DND-41 (cell line): ENCODE measurements around the gene PHOSPHO1.

Experiments
- ATAC-seq: fragments of 200-7000 bp; cut with Tn5 transposase; 3 replicates; pipeline ENCODE4 v1.9.1; 2021; ENCODE audit warnings: low read depth; ENCODE audit not compliant: insufficient read depth
- DNase-seq: peaks from one replicate; pipeline ENCODE4 v3.0.0-alpha.2; 2020
- H2AFZ ChIP-seq: 2 replicates; pipeline ENCODE4 v1.6.0; 2012; ENCODE audit warnings: low read depth, low read length
- H3K27ac ChIP-seq: 2 replicates; pipeline ENCODE4 v1.5.1; 2012; ENCODE audit warnings: low read length, inconsistent platforms
- H3K27me3 ChIP-seq: fragments of 200-600 bp; sonication (generic); 2 replicates; pipeline ENCODE4 v1.6.0; 2012; ENCODE audit warnings: low read length, mild to moderate bottlenecking, inconsistent platforms; ENCODE audit not compliant: insufficient read depth, poor library complexity
- H3K36me3 ChIP-seq: 2 replicates; pipeline ENCODE4 v1.5.1; 2012; ENCODE audit warnings: low read length, inconsistent platforms; ENCODE audit not compliant: insufficient read depth
- H3K4me1 ChIP-seq: 2 replicates; pipeline ENCODE4 v1.5.1; 2012; ENCODE audit warnings: mild to moderate bottlenecking, low read length; ENCODE audit not compliant: insufficient read depth
- H3K4me2 ChIP-seq: 2 replicates; pipeline ENCODE4 v1.6.0; 2012; ENCODE audit warnings: mild to moderate bottlenecking, moderate library complexity, low read length, inconsistent platforms; ENCODE audit not compliant: insufficient read depth
- H3K4me3 ChIP-seq, 2 experiments: fragments of 200-600 bp in 1 of 2; shearing (Covaris generic) in 1 of 2; 2 replicates each; pipeline ENCODE4 v1.5.1; 2012 to 2016; ENCODE audit warnings: inconsistent platforms in 2 of 2, low read length in 2 of 2, mild to moderate bottlenecking in 2 of 2, low read depth in 1 of 2, moderate library complexity in 1 of 2
- H3K79me2 ChIP-seq: 2 replicates; pipeline ENCODE4 v1.6.0; 2012; ENCODE audit warnings: low read length, inconsistent platforms; ENCODE audit not compliant: insufficient read depth
- H3K9ac ChIP-seq: 2 replicates; pipeline ENCODE4 v1.6.0; 2012; ENCODE audit warnings: low read depth, mild to moderate bottlenecking, inconsistent platforms, low read length, moderate library complexity
- H3K9me3 ChIP-seq: 2 replicates; pipeline ENCODE4 v1.5.1; 2012; ENCODE audit warnings: low read length, moderate library complexity, mild to moderate bottlenecking, inconsistent platforms; ENCODE audit not compliant: insufficient read depth, severe bottlenecking
- H4K20me1 ChIP-seq: 2 replicates; pipeline ENCODE4 v1.6.0; 2012; ENCODE audit warnings: low read length; ENCODE audit not compliant: insufficient read depth
- CTCF ChIP-seq: IDR thresholded peaks from 2 replicates; pipeline ENCODE4 v1.5.1; 2012; ENCODE audit warnings: borderline replicate concordance, low read length, moderate library complexity, mild to moderate bottlenecking; ENCODE audit not compliant: poor library complexity, severe bottlenecking; ENCODE audit errors: extremely low read depth
- EZH2 ChIP-seq: IDR thresholded peaks from 3 replicates; pipeline ENCODE4 v1.6.1; 2012; ENCODE audit warnings: borderline replicate concordance, low read depth, mild to moderate bottlenecking, moderate library complexity, low read length, inconsistent platforms; ENCODE audit not compliant: severe bottlenecking

Gene PHOSPHO1

GRCh38 chr17:49224997-49225337 is 5.6 kb downstream of the PHOSPHO1 start:
- H3K36me3 ChIP-seq, result peaks cover 8% of the 10 kb centered on the region
- ATAC-seq (no peak), DNase-seq (no peak)
- H4K20me1 ChIP-seq, result peaks cover 4% of the 10 kb centered on the region; the same call in 1 of the 2 replicates
- H3K27ac ChIP-seq, result no peak overlapping the region
- peaks cover 6% of the 10 kb centered on the region for H3K27me3 ChIP-seq
- H3K4me1 ChIP-seq, result no peaks in the 10 kb centered on the region; the same call in 1 of the 2 replicates
- H3K9ac ChIP-seq, result no peak overlapping the region
- no peak for TF ChIP-seq EZH2
- no peak for TF ChIP-seq CTCF
- no peak overlapping the region for H3K4me3 ChIP-seq
- no peaks in the 10 kb centered on the region for H3K9me3 ChIP-seq
- no peak overlapping the region for H3K4me2 ChIP-seq
- no peaks in the 10 kb centered on the region for H3K79me2 ChIP-seq
- H2AFZ ChIP-seq, result no peak overlapping the region

- Histone ChIP-seq H3K79me2 (no peaks in the 10 kb centered on the region), H3K4me1 (no peaks in the 10 kb centered on the region), H3K9ac (no peak overlapping the region), H3K9me3 (no peaks in the 10 kb centered on the region), H3K4me2 (no peak overlapping the region), H3K36me3 (peaks cover 14% of the 10 kb centered on the region), H2AFZ (no peak overlapping the region), H3K4me3 (no peak overlapping the region), H3K27ac (no peak overlapping the region), H4K20me1 (peaks cover 4% of the 10 kb centered on the region; the same call in 1 of the 2 replicates), H3K27me3 (peaks cover 1% of the 10 kb centered on the region)
- ATAC-seq, result no peak
- DNase-seq, result no peak
- no peak for TF ChIP-seq EZH2
- TF ChIP-seq CTCF, result no peak
Observed at GRCh38 chr17:49224198-49224996, 6.2 kb downstream of the PHOSPHO1 start.

- Histone ChIP-seq H3K9me3 (no peaks in the 10 kb centered on the region), H3K27me3 (no peaks in the 10 kb centered on the region), H2AFZ (no peak overlapping the region), H3K4me1 (peaks cover 5% of the 10 kb centered on the region; the same call in 1 of the 2 replicates), H3K36me3 (peaks cover 21% of the 10 kb centered on the region), H3K4me2 (no peak overlapping the region), H3K79me2 (no peaks in the 10 kb centered on the region), H3K4me3 (no peak overlapping the region), H3K27ac (no peak overlapping the region), H3K9ac (no peak overlapping the region), H4K20me1 (peaks cover 4% of the 10 kb centered on the region; the same call in 1 of the 2 replicates)
- DNase-seq, result peak; percentile 45
- TF ChIP-seq CTCF (peak; percentile 80), EZH2 (no peak)
- ATAC-seq, result no peak
Observed at GRCh38 chr17:49223517-49224197, 6.9 kb downstream of the PHOSPHO1 start.
